Right lobe of liver (tissue), 6 donors: ENCODE measurements around the gene RNF150. TPM values are rescaled to one million over a fixed set of nuclear protein-coding genes. Genes with fewer than 3 reads are reported as not detected.
"Not testable (repeated sequence)": the region's sequence is repeated elsewhere in the genome, so short reads cannot be mapped to it uniquely, and the experiment has no call there.

Source experiments
- ATAC-seq, 4 donors: fragments of 200-7000 bp; cut with Tn5 transposase; one replicate each; pipeline ENCODE4 v1.9.1; 2020; ENCODE audit warnings: mild to moderate bottlenecking in 4 of 4, moderate library complexity in 4 of 4
- DNase-seq, 3 donors: peaks; one replicate each; pipeline ENCODE4 v3.0.0-alpha.2; 2020
- H3K27ac ChIP-seq, 3 donors: fragments of 200-600 bp; one replicate each; pipeline ENCODE4 v1.8.0; 2022
- H3K27me3 ChIP-seq, 2 donors: fragments of 200-600 bp; one replicate each; pipeline ENCODE4 v1.8.0; 2022
- H3K36me3 ChIP-seq, 4 donors: fragments of 200-600 bp; sonication (generic) in 1 of 4; one replicate each; pipeline versions ENCODE4 v1.5.1 to v1.8.0; 2017 to 2022; ENCODE audit warnings: control low read depth in 1 of 4
- H3K4me1 ChIP-seq, 4 donors: fragments of 200-600 bp; sonication (generic) in 1 of 4; one replicate each; pipeline versions ENCODE4 v1.5.1 to v1.8.0; 2017 to 2022; ENCODE audit warnings: control low read depth in 1 of 4
- H3K4me3 ChIP-seq, 3 donors: fragments of 200-600 bp; one replicate each; pipeline ENCODE4 v1.8.0; 2022
- H3K9me3 ChIP-seq, 4 donors: fragments of 200-600 bp; sonication (generic) in 1 of 4; one replicate each; pipeline versions ENCODE4 v1.5.1 to v1.8.0; 2017 to 2022; ENCODE audit warnings: control low read depth in 1 of 4
- POLR2A ChIP-seq: fragments of 450-650 bp; IDR thresholded peaks from one replicate; pipeline ENCODE4 v1.6.1; 2017; ENCODE audit warnings: antibody characterized with exemption, mild to moderate bottlenecking
- WGBS: methylation state at CpG from one replicate; pipeline ENCODE4 v1.1.6; 2018; ENCODE audit warnings: low coverage, low lambda C conversion rate; ENCODE audit not compliant: insufficient coverage; ENCODE audit errors: missing lambda C conversion rate; 5-methylcytosine and 5-hydroxymethylcytosine counted together
- intact Hi-C, 2 donors: fragments of 100-400 bp; cut with DNase I; formaldehyde crosslinking; loops; one replicate each; pipeline versions ENCODE4 v1.11.2 to v1.14.1; 2022
- total RNA-seq, 6 experiments: library from RNA; depleted of rRNA in 2 of 6; stranded (reverse); fragments of >200 nt in 2 of 6; fragmentation: NEBNext Ultra II Directional in 3 of 6; extraction: Animal tissue kit (Norgen Biotek cat#: 25700) in 3 of 6; gene quantifications; one replicate each; pipeline versions ENCODE4 v1.1.0 to v1.2.4, GENCODE V29; 2016 to 2023
- TF ChIP-seq, protein P1 (sequence below), 4 donors: fragments of 200-600 bp in 3 of 4; fragments of 450-650 bp in 1 of 4; IDR thresholded peaks; one replicate each; pipeline versions ENCODE4 v1.5.1 to v1.8.0; 2016 to 2022; ENCODE audit warnings: antibody characterized with exemption in 4 of 4, mild to moderate bottlenecking in 2 of 4
- donor health status: DM: no; HTN: yes; CAD: no.
- donor health status: DM: no; HTN: no; CAD: no.
- donor health status: DM: no; HTN: no; CAD: no.
- donor health status: DM: no; HTN: yes; CAD: no.
- donor health status: DM: no; HTN: yes; CAD: no.

The RNF150 gene
- total RNA-seq, 6 experiments from 2014 or later = 1.2 to 1.8 (median 1.5) TPM

- no peak for ATAC-seq
- TF ChIP-seq, protein P1, sequence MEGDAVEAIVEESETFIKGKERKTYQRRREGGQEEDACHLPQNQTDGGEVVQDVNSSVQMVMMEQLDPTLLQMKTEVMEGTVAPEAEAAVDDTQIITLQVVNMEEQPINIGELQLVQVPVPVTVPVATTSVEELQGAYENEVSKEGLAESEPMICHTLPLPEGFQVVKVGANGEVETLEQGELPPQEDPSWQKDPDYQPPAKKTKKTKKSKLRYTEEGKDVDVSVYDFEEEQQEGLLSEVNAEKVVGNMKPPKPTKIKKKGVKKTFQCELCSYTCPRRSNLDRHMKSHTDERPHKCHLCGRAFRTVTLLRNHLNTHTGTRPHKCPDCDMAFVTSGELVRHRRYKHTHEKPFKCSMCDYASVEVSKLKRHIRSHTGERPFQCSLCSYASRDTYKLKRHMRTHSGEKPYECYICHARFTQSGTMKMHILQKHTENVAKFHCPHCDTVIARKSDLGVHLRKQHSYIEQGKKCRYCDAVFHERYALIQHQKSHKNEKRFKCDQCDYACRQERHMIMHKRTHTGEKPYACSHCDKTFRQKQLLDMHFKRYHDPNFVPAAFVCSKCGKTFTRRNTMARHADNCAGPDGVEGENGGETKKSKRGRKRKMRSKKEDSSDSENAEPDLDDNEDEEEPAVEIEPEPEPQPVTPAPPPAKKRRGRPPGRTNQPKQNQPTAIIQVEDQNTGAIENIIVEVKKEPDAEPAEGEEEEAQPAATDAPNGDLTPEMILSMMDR (IDR thresholded peaks at IDR 0.05) = no peak
- TF ChIP-seq POLR2A = no peak
- Histone ChIP-seq H3K9me3 (no peaks in the 10 kb centered on the region), H3K27ac (no peak overlapping the region), H3K4me3 (no peak overlapping the region), H3K4me1 (no peaks in the 10 kb centered on the region), H3K27me3 (no peaks in the 10 kb centered on the region), H3K36me3 (no peaks in the 10 kb centered on the region)
- no peak for DNase-seq
- intact Hi-C loops = no loop called here
- WGBS = 43% methylated on average over 1 of the region's 1 CpG
Observed at GRCh38 chr4:140812916-140813315, 320.4 kb downstream of the RNF150 start.

GRCh38 chr4:140811429-140811828, 321.8 kb downstream of the RNF150 start:
- DNase-seq = no peak
- 75% methylated on average over 2 of the region's 4 CpGs for WGBS
- no peak for ATAC-seq
- H3K27me3 ChIP-seq = no peaks in the 10 kb centered on the region
- no peaks in the 10 kb centered on the region for H3K36me3 ChIP-seq
- no peaks in the 10 kb centered on the region for H3K9me3 ChIP-seq
- no peak for TF ChIP-seq POLR2A
- TF ChIP-seq, protein P1 (IDR thresholded peaks at IDR 0.05) = no peak
- no peak overlapping the region for H3K27ac ChIP-seq
- intact Hi-C loops = no loop called here
- no peaks in the 10 kb centered on the region for H3K4me1 ChIP-seq
- no peak overlapping the region for H3K4me3 ChIP-seq

GRCh38 chr4:140810591-140811169, 322.6 kb downstream of the RNF150 start:
- H3K36me3 ChIP-seq, H3K27me3 ChIP-seq, H3K27ac ChIP-seq, intact Hi-C loops, ATAC-seq, H3K9me3 ChIP-seq, H3K4me1 ChIP-seq, H3K4me3 ChIP-seq, DNase-seq: not testable (repeated sequence)
- WGBS = 88% methylated on average over 1 of the region's 1 CpG

Other genes starting within 250 kb of the RNF150 start
- 10 to 100 TPM; 11.8 to 33.5 (median 26.0) TPM for gene ZNF330, start 87.4 kb upstream of the RNF150 start, total RNA-seq